Subcutaneous adipose tissue (tissue), 4 donors: ENCODE results near the gene ZSCAN29. TPM values are rescaled to one million over a fixed set of nuclear protein-coding genes. Genes with fewer than 3 reads are reported as not detected.

Source experiments
- CTCF ChIP-seq: fragments of 450-650 bp; IDR thresholded peaks from one replicate; pipeline ENCODE4 v1.5.1; 2016; ENCODE audit warnings: low read depth, mild to moderate bottlenecking, control low read depth, antibody characterized with exemption, moderate library complexity
- total RNA-seq, 4 donors: library from RNA; depleted of rRNA; stranded (reverse); fragments of >200 nt; gene quantifications; one replicate each; pipeline ENCODE4 v1.1.0, GENCODE V29; 2016

ZSCAN29 gene
- total RNA-seq, 4 donors from 2014 or later, result 13.6 to 20.7 (median 19.7) TPM

GRCh38 chr15:43346305-43346704 is 24.5 kb downstream of the ZSCAN29 start:
- TF ChIP-seq CTCF, result no peak

- TF ChIP-seq CTCF, result no peak
Measured at GRCh38 chr15:43330780-43331087, 40.1 kb downstream of the ZSCAN29 start.

GRCh38 chr15:43329960-43330779 is 40.7 kb downstream of the ZSCAN29 start, which contains the start of gene LCMT2:
Gene LCMT2 (minus strand): TSS chr15:43330573. CDS start chr15:43330489, 84 bp downstream.
- TF ChIP-seq CTCF, result no peak

- no peak for TF ChIP-seq CTCF
Measured at GRCh38 chr15:43329217-43329959, 41.5 kb downstream of the ZSCAN29 start.

GRCh38 chr15:43325039-43325684 is 45.7 kb downstream of the ZSCAN29 start:
- TF ChIP-seq CTCF, result no peak

GRCh38 chr15:43318990-43319771 is 51.7 kb downstream of the ZSCAN29 start:
- TF ChIP-seq CTCF, result no peak
